Ovary (tissue), 9 donors: ENCODE results near the gene LCE1E. TPM values are rescaled to one million over a fixed set of nuclear protein-coding genes. Genes with fewer than 3 reads are reported as not detected.

ENCODE experiments used
- DNase-seq, 5 donors: peaks; one replicate each; pipeline ENCODE4 v3.0.0-alpha.2; 2019 to 2020
- H3K27ac ChIP-seq, 2 donors: fragments of 200-600 bp; one replicate each; pipeline versions ENCODE4 v1.5.1 to v1.8.0; 2019 to 2022
- H3K27me3 ChIP-seq: fragments of 200-600 bp; one replicate; pipeline ENCODE4 v1.8.0; 2022
- H3K36me3 ChIP-seq: fragments of 200-600 bp; sonication (generic); one replicate; pipeline ENCODE4 v1.5.1; 2019
- H3K4me1 ChIP-seq: one replicate; pipeline ENCODE4 v1.8.1; 2013; ENCODE audit warnings: mild to moderate bottlenecking, moderate library complexity; ENCODE audit not compliant: insufficient read depth
- H3K4me3 ChIP-seq: fragments of 200-600 bp; sonication (generic); one replicate; pipeline ENCODE4 v1.5.1; 2017
- H3K9me3 ChIP-seq, 2 donors: fragments of 200-600 bp in 1 of 2; sonication (generic) in 1 of 2; one replicate each; pipeline versions ENCODE4 v1.5.1 to v1.8.1; 2013 to 2019; ENCODE audit warnings: mild to moderate bottlenecking in 1 of 2, moderate library complexity in 1 of 2
- EP300 ChIP-seq: sonication (generic); formaldehyde crosslinking; IDR thresholded peaks from one replicate; pipeline ENCODE4 v1.6.1; 2017; ENCODE audit warnings: antibody characterized with exemption
- POLR2A ChIP-seq: fragments of 450-650 bp; IDR thresholded peaks from one replicate; pipeline ENCODE4 v1.6.1; 2017; ENCODE audit warnings: antibody characterized with exemption, mild to moderate bottlenecking, moderate library complexity
- WGBS, 3 donors: extraction: QIAGEN DNeasy Blood & Tissue Kit in 1 of 3; methylation state at CpG; one replicate each; pipeline versions ENCODE4 v1.1.5 to v1.1.7; 2013 to 2017; 5-methylcytosine and 5-hydroxymethylcytosine counted together
- intact Hi-C, 4 donors: fragments of 100-400 bp; cut with DNase I; formaldehyde crosslinking; loops; one replicate each; pipeline versions ENCODE4 v1.11.0 to v1.15.1; 2022 to 2023
- polyA plus RNA-seq, 2 donors: library from polyadenylated mRNA; stranded (reverse); fragments of 200-250 nt in 1 of 2; fragments of 350-450 nt in 1 of 2; fragmentation: Illumina TruSeq in 1 of 2; extraction: RNeasy Lipid Tissue Mini Kit (QIAGEN cat#74804) in 1 of 2; gene quantifications; one replicate each; pipeline ENCODE4 v1.2.3, GENCODE V29; 2013 to 2014
- total RNA-seq, 7 donors: library from RNA; depleted of rRNA in 2 of 7; stranded (reverse); fragments of >200 nt in 2 of 7; fragmentation: NEBNext Ultra II Directional in 3 of 7; extraction: Animal tissue kit (Norgen Biotek cat#: 25700) in 3 of 7; gene quantifications; one replicate each; pipeline versions ENCODE4 v1.1.0 to v1.2.4, GENCODE V29; 2016 to 2023
- TF ChIP-seq, protein P1 (sequence below), 3 donors: fragments of 450-650 bp in 2 of 3; fragments of 200-600 bp in 1 of 3; IDR thresholded peaks; one replicate each; pipeline versions ENCODE4 v1.5.1 to v1.8.0; 2016 to 2022; ENCODE audit warnings: antibody characterized with exemption in 3 of 3, mild to moderate bottlenecking in 1 of 3
- donor health status: DM: no; HTN: no; CAD: no; lungs with moderate emphysema.
- donor health status: DM: no; HTN: no; CAD: no.
- donor health status: Bipolar disorder and iron deficiency.
- donor health status: DM: yes; HTN: yes; CAD: no.
- donor health status: DM: no; HTN: no; CAD: no.
- donor health status: DM: yes; HTN: yes; CAD: no.

Gene LCE1E
- total and polyA plus RNA-seq, 9 donors, result not detected

DNA sequence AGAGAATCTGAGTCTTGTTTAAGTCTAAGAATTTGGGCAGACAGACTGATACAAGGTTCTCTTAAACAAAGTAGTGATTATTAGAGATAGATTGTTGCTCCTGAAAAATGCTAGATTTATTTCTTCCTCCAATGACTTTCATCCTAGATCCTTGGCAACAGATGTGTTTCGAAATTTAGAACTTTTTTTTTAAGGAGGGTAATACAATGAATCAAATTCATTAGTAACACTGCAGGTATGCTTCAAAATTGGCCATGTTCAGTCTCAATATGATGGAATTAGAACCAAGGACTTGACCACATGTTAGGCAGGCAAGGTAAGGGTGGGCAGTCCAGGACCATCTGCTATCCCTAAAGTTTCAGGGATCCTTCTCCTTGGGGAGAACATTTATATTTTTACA lies 15.6 kb upstream of the LCE1E start:
- DNase-seq, result no peak
- TF ChIP-seq POLR2A, result no peak
- TF ChIP-seq, protein P1, sequence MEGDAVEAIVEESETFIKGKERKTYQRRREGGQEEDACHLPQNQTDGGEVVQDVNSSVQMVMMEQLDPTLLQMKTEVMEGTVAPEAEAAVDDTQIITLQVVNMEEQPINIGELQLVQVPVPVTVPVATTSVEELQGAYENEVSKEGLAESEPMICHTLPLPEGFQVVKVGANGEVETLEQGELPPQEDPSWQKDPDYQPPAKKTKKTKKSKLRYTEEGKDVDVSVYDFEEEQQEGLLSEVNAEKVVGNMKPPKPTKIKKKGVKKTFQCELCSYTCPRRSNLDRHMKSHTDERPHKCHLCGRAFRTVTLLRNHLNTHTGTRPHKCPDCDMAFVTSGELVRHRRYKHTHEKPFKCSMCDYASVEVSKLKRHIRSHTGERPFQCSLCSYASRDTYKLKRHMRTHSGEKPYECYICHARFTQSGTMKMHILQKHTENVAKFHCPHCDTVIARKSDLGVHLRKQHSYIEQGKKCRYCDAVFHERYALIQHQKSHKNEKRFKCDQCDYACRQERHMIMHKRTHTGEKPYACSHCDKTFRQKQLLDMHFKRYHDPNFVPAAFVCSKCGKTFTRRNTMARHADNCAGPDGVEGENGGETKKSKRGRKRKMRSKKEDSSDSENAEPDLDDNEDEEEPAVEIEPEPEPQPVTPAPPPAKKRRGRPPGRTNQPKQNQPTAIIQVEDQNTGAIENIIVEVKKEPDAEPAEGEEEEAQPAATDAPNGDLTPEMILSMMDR (IDR thresholded peaks at IDR 0.05), result no peak
- TF ChIP-seq EP300, result no peak
- H3K4me3 ChIP-seq, result no peak overlapping the region
- WGBS, 3 donors, result 67 to 85% (median 75%) methylated on average over 1 of the region's 1 CpG
- H3K4me1 ChIP-seq, result no peaks in the 10 kb centered on the region
- intact Hi-C loops, result no loop called here
- no peaks in the 10 kb centered on the region for H3K36me3 ChIP-seq
- H3K27me3 ChIP-seq, result no peaks in the 10 kb centered on the region
- H3K9me3 ChIP-seq, result no peaks in the 10 kb centered on the region
- no peak overlapping the region for H3K27ac ChIP-seq

DNA sequence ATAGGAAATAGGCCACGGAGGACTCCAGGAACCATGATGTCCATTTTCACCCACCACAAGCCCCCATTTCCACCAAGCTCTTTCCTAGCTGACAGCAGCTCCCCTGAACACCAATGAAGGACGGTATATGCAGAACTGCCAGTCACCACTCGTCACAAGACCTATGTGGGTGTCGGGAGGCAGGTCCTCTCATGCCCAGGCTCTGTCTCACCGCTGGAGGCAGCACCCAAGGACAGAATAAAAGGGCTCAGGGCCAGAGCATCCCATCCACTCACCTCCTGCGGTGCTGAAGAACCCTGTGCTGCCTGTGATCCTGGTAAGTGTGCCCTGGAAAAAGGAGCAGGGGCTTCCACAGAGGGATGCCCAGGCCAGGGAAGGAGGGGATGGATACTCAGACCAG lies 11.2 kb upstream of the LCE1E start, which contains the start of gene LCE1F:
TSS of gene LCE1F (plus strand) at position 266 of the 400 bp plus-strand sequence. CDS start 1,232 bp downstream, outside the sequence.
- H3K4me3 ChIP-seq, result no peak within 1 kb of the TSS
- TF ChIP-seq, protein P1 (IDR thresholded peaks at IDR 0.05), result no peak
- TF ChIP-seq POLR2A (no peak), EP300 (no peak)
- no peak within 1 kb of the TSS for H3K27ac ChIP-seq
- no peak for DNase-seq
- no peaks in the 10 kb centered on the region for H3K4me1 ChIP-seq
- H3K36me3 ChIP-seq, result no peaks in the 10 kb centered on the region
- intact Hi-C loops, result no loop called here
- H3K9me3 ChIP-seq, result no peaks in the 10 kb centered on the region
- 69 to 78% (median 73%) methylated on average over 6 of the region's 6 CpGs for WGBS, 3 donors
- no peaks in the 10 kb centered on the region for H3K27me3 ChIP-seq

DNA sequence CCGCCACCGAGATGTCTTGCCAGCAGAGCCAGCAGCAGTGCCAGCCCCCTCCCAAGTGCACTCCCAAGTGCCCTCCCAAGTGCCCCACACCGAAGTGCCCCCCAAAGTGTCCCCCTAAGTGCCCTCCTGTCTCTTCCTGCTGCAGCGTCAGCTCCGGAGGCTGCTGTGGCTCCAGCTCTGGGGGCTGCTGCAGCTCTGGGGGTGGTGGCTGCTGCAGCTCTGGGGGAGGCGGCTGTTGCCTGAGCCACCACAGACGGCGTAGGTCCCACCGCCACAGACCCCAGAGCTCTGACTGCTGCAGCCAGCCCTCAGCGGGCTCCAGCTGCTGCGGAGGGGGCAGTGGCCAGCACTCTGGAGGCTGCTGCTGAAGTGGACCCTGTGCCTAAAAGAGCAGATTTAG lies 9.7 kb upstream of the LCE1E start:
- H3K4me3 ChIP-seq, result no peak overlapping the region
- H3K4me1 ChIP-seq, result no peaks in the 10 kb centered on the region
- H3K9me3 ChIP-seq, result no peaks in the 10 kb centered on the region
- no peak for TF ChIP-seq POLR2A
- TF ChIP-seq, protein P1 (IDR thresholded peaks at IDR 0.05), result no peak
- no peak for TF ChIP-seq EP300
- H3K27ac ChIP-seq, result no peak overlapping the region
- H3K36me3 ChIP-seq, result no peaks in the 10 kb centered on the region
- 67 to 76% (median 76%) methylated on average over 10 to 11 of the region's 11 CpGs for WGBS, 3 donors
- intact Hi-C loops, result no loop called here
- H3K27me3 ChIP-seq, result no peaks in the 10 kb centered on the region
- no peak for DNase-seq

DNA sequence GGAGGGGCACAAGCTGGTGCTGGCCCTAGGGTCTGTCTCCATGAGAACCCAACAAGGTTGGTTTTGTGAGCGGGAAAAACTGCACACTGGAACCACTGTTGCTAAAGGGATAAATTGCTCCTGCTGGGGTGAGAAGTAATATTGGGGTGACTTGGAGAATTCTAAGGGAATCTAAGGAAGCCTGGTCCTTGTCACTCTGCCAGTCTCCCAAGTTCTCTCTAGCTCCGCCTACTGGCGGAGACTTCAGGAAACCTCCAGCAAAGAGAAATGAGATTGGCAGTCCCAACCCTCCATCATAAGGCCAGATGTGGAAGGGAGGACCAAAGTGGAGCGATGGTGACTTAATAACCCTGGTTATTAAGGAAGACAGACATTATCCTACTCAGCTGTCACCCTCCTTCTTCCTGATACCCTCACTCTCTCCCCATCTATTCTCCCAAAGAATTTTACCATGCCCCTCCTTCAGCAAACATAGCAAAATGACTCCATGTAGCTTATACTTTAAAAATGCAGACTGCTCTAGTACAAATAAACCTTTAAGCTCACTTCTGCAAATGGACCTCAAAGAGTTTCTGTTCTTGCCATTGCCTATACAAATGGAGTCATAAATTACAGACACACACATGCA lies 8.4 kb upstream of the LCE1E start:
- intact Hi-C loops, result no loop called here
- 58 to 73% (median 67%) methylated on average over 4 of the region's 4 CpGs for WGBS, 3 donors
- Histone ChIP-seq H3K4me1 (no peaks in the 10 kb centered on the region), H3K9me3 (no peaks in the 10 kb centered on the region), H3K36me3 (no peaks in the 10 kb centered on the region), H3K4me3 (no peak overlapping the region), H3K27me3 (no peaks in the 10 kb centered on the region), H3K27ac (no peak overlapping the region)
- TF ChIP-seq, protein P1 (IDR thresholded peaks at IDR 0.05), result no peak
- TF ChIP-seq EP300 (no peak), POLR2A (no peak)
- no peak for DNase-seq
